CD14-positive monocyte (primary cell): ENCODE data around the gene PITHD1. TPM values are rescaled to one million over a fixed set of nuclear protein-coding genes. Genes with fewer than 3 reads are reported as not detected.

Source experiments
- DNase-seq, 3 donors: peaks; one replicate each; pipeline ENCODE4 v3.0.0-alpha.2; 2011 to 2022
- H2AFZ ChIP-seq: 2 replicates; pipeline ENCODE4 v1.6.0; 2012; ENCODE audit warnings: mild to moderate bottlenecking, low read depth, low read length, inconsistent platforms; ENCODE audit not compliant: insufficient read depth, poor library complexity, severe bottlenecking
- H3K27ac ChIP-seq, 2 donors: 1 replicate in 1 of 2; 2 replicates in 1 of 2; pipeline ENCODE4 v1.5.1; 2012 to 2013; ENCODE audit warnings: low read length in 2 of 2, control low read depth in 1 of 2, inconsistent platforms in 1 of 2, low read depth in 1 of 2, mild to moderate bottlenecking in 1 of 2
- H3K27me3 ChIP-seq, 2 donors: one replicate each; pipeline versions ENCODE4 v1.6.0 to v1.6.1; 2011 to 2013; ENCODE audit warnings: low read length in 2 of 2; ENCODE audit not compliant: control insufficient read depth in 2 of 2, insufficient read depth in 2 of 2
- H3K36me3 ChIP-seq, 2 donors: replicated peaks in 1 of 2; 1 replicate in 1 of 2; 2 replicates in 1 of 2; pipeline versions ENCODE4 v1.5.1 to v1.6.1; 2012 to 2013; ENCODE audit warnings: low read length in 2 of 2, control low read depth in 1 of 2, inconsistent platforms in 1 of 2, mild to moderate bottlenecking in 1 of 2; ENCODE audit not compliant: insufficient read depth in 2 of 2, control insufficient read depth in 1 of 2
- H3K4me1 ChIP-seq, 2 donors: 1 replicate in 1 of 2; 2 replicates in 1 of 2; pipeline versions ENCODE4 v1.5.1 to v1.6.1; 2012 to 2013; ENCODE audit warnings: low read length in 2 of 2, control low read depth in 1 of 2, inconsistent platforms in 1 of 2, mild to moderate bottlenecking in 1 of 2, moderate library complexity in 1 of 2; ENCODE audit not compliant: insufficient read depth in 2 of 2, control insufficient read depth in 1 of 2
- H3K4me2 ChIP-seq: replicated peaks from 2 replicates; pipeline ENCODE3; 2012; ENCODE audit warnings: low read length, moderate library complexity, mild to moderate bottlenecking; ENCODE audit not compliant: poor library complexity, severe bottlenecking; ENCODE audit errors: extremely low read depth
- H3K4me3 ChIP-seq, 3 experiments: fragments of 200-600 bp in 1 of 3; sonication (generic) in 1 of 3; replicated peaks in 1 of 3; 1 replicate in 2 of 3; 2 replicates in 1 of 3; pipeline ENCODE4 v1.5.1; 2011 to 2013; ENCODE audit warnings: low read length in 3 of 3, mild to moderate bottlenecking in 3 of 3, control low read depth in 2 of 3, low read depth in 2 of 3, inconsistent platforms in 1 of 3, moderate library complexity in 1 of 3
- H3K79me2 ChIP-seq: 2 replicates; pipeline ENCODE4 v1.6.0; 2012; ENCODE audit warnings: mild to moderate bottlenecking, control low read depth, inconsistent platforms, low read length, moderate library complexity; ENCODE audit not compliant: insufficient read depth
- H3K9ac ChIP-seq: 2 replicates; pipeline ENCODE4 v1.6.0; 2017; ENCODE audit warnings: low read length, mild to moderate bottlenecking; ENCODE audit not compliant: insufficient read depth, poor library complexity, severe bottlenecking
- H3K9me3 ChIP-seq, 2 donors: replicated peaks in 1 of 2; 1 replicate in 1 of 2; 2 replicates in 1 of 2; pipeline versions ENCODE4 v1.5.1 to v1.6.1; 2012 to 2013; ENCODE audit warnings: low read length in 2 of 2, control low read depth in 1 of 2; ENCODE audit not compliant: control insufficient read depth in 1 of 2, insufficient read depth in 1 of 2
- H4K20me1 ChIP-seq: 2 replicates; pipeline ENCODE4 v1.6.0; 2012; ENCODE audit warnings: mild to moderate bottlenecking, low read length, control low read depth, moderate library complexity; ENCODE audit not compliant: insufficient read depth
- H3K27ac Mint-ChIP-seq, 7 donors: one replicate each; pipeline ENCODE4 v1.8.0; 2020; ENCODE audit warnings: mild to moderate bottlenecking in 7 of 7, mixed read lengths in 7 of 7, moderate library complexity in 6 of 7, inconsistent platforms in 2 of 7
- H3K27me3 Mint-ChIP-seq, 3 donors: one replicate each; pipeline ENCODE4 v1.8.0; 2021 to 2022; ENCODE audit warnings: low read depth in 3 of 3, mild to moderate bottlenecking in 3 of 3, mixed read lengths in 3 of 3, moderate library complexity in 3 of 3, inconsistent platforms in 1 of 3
- H3K36me3 Mint-ChIP-seq, 2 donors: one replicate each; pipeline ENCODE4 v1.8.0; 2020; ENCODE audit warnings: mixed read lengths in 2 of 2, inconsistent platforms in 1 of 2, mild to moderate bottlenecking in 1 of 2
- H3K4me1 Mint-ChIP-seq: one replicate; pipeline ENCODE4 v1.8.0; 2020; ENCODE audit warnings: mild to moderate bottlenecking, mixed read lengths
- H3K4me3 Mint-ChIP-seq, 2 donors: one replicate each; pipeline ENCODE4 v1.8.0; 2020; ENCODE audit warnings: mild to moderate bottlenecking in 2 of 2, mixed read lengths in 2 of 2, moderate library complexity in 1 of 2
- H3K9me3 Mint-ChIP-seq, 7 donors: one replicate each; pipeline ENCODE4 v1.8.0; 2020 to 2022; ENCODE audit warnings: mixed read lengths in 7 of 7, mild to moderate bottlenecking in 6 of 7, moderate library complexity in 6 of 7, inconsistent platforms in 2 of 7
- CTCF ChIP-seq: fragments of 200-600 bp; IDR thresholded peaks from one replicate; pipeline ENCODE4 v1.8.0; 2022; ENCODE audit warnings: antibody characterized with exemption, mild to moderate bottlenecking
- WGBS: methylation state at CpG from one replicate; pipeline ENCODE4 v1.1.5; 2013; ENCODE audit warnings: missing lambda C conversion rate; ENCODE audit not compliant: insufficient coverage; 5-methylcytosine and 5-hydroxymethylcytosine counted together
- intact Hi-C, 2 donors: fragments of 100-400 bp; cut with micrococcal nuclease; formaldehyde crosslinking; loops; one replicate each; pipeline versions ENCODE4 v1.15.0 to v1.15.1; 2023
- polyA plus RNA-seq, 3 donors: library from polyadenylated mRNA; depleted of rRNA in 1 of 3; unstranded in 2 of 3; stranded (reverse) in 1 of 3; fragments of 300-500 nt in 2 of 3; fragments of >200 nt in 1 of 3; fragmentation: Illumina TruSeq in 2 of 3; gene quantifications; 1 replicate in 2 of 3; 2 replicates in 1 of 3; pipeline ENCODE4 v1.2.3, GENCODE V29; 2012 to 2021

The PITHD1 gene
- polyA plus RNA-seq, 3 donors = 20.8 to 40.8 (median 29.9) TPM

GRCh38 chr1:23810818-23811540 lies 32.8 kb downstream of the PITHD1 start:
- H3K4me1 Mint-ChIP-seq = peaks cover 46% of the 10 kb centered on the region
- Histone ChIP-seq H3K27me3 (no peaks in the 10 kb centered on the region), H3K4me2 (no peak overlapping the region), H3K4me3 (peak overlapping the region in 1 of 3 experiments; percentile 27), H3K9me3 (no peaks in the 10 kb centered on the region), H3K9ac (no peak overlapping the region), H3K79me2 (no peaks in the 10 kb centered on the region), H3K36me3 (peaks cover 20 to 40% of the 10 kb centered on the region in 2 donors), H3K4me1 (peaks cover 46 to 49% of the 10 kb centered on the region in 2 donors), H2AFZ (peak overlapping the region; percentile 37), H4K20me1 (no peaks in the 10 kb centered on the region), H3K27ac (peak overlapping the region; percentile 49 to 83)
- TF ChIP-seq CTCF = peak; percentile 97
- no peaks in the 10 kb centered on the region for H3K27me3 Mint-ChIP-seq
- peaks cover 40 to 62% of the 10 kb centered on the region in 2 donors for H3K36me3 Mint-ChIP-seq
- H3K27ac Mint-ChIP-seq = peak overlapping the region; percentile 84 to 96 (median 91)
- 19% methylated on average over 3 of the region's 3 CpGs for WGBS
- intact Hi-C loops = loop anchor here (2.0 to 5.0 kb wide), 3 partner anchors 39 to 106 kb away; partner anchors contain the start of gene FUCA1 (in 2 of the 2)
- no peaks in the 10 kb centered on the region for H3K9me3 Mint-ChIP-seq
- no peak overlapping the region for H3K4me3 Mint-ChIP-seq
- peak; percentile 82 to 89 (median 85) for DNase-seq

GRCh38 chr1:23814016-23814415 lies 35.8 kb downstream of the PITHD1 start:
- 60% methylated on average over 1 of the region's 4 CpGs for WGBS
- Histone ChIP-seq H2AFZ (no peak overlapping the region), H3K4me3 (no peak overlapping the region), H3K9me3 (no peaks in the 10 kb centered on the region), H3K36me3 (peaks cover 47 to 68% of the 10 kb centered on the region in 2 donors), H3K79me2 (no peaks in the 10 kb centered on the region), H3K9ac (no peak overlapping the region), H3K27ac (no peak overlapping the region), H3K4me2 (no peak overlapping the region), H3K4me1 (peaks cover 21 to 24% of the 10 kb centered on the region in 2 donors), H4K20me1 (no peaks in the 10 kb centered on the region), H3K27me3 (no peaks in the 10 kb centered on the region)
- no peak for DNase-seq
- intact Hi-C loops = loop anchor here (5.0 kb wide), 2 partner anchors 42 to 53 kb away; partner anchors contain the start of gene FUCA1 (in 2 of the 2)
- H3K27ac Mint-ChIP-seq = no peak overlapping the region
- H3K36me3 Mint-ChIP-seq = peaks cover 59 to 77% of the 10 kb centered on the region in 2 donors
- no peak overlapping the region for H3K4me3 Mint-ChIP-seq
- TF ChIP-seq CTCF = no peak
- H3K27me3 Mint-ChIP-seq = peaks cover 0 to 2% (median 0%) of the 10 kb centered on the region in 3 donors
- H3K9me3 Mint-ChIP-seq = no peaks in the 10 kb centered on the region
- H3K4me1 Mint-ChIP-seq = peaks cover 23% of the 10 kb centered on the region
